GM21423 (cell line): ENCODE data around the gene MLXIPL.
"Not testable (repeated sequence)": the region's sequence is repeated elsewhere in the genome, so short reads cannot be mapped to it uniquely, and the experiment has no call there.

Experiments used
- ATAC-seq: cut with Tn5 transposase; IDR thresholded peaks from one replicate; pipeline ENCODE4 v1.9.1; 2021; ENCODE audit warnings: mild to moderate bottlenecking, moderate library complexity; ENCODE audit not compliant: unreplicated experiment

Gene MLXIPL

DNA sequence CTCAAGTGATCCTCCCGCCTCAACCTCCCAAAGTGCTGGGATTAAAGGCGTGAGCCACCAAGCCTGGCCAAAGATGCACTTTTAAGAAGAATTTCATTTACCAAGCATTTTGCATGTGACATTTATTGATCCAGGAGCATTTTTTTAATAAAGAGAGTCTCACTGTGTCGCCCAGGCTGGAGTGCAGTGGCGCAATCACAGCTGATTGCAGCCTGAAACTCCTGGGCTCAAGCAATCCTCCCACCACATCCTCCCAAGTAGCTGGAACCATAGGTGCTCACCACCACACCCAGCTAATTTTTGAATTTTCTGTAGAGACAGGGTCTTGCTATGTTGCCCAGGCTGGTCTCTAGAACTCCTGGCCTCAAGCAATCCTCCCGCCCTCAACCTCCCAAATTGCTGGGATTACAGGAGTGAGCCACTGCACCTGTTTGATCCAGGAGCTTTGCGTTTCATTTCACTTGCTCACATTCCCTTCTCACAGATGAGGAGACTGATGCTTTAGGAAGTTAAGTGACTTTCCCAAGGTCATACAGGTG lies 41.6 kb downstream of the MLXIPL start:
- no peak for ATAC-seq

DNA sequence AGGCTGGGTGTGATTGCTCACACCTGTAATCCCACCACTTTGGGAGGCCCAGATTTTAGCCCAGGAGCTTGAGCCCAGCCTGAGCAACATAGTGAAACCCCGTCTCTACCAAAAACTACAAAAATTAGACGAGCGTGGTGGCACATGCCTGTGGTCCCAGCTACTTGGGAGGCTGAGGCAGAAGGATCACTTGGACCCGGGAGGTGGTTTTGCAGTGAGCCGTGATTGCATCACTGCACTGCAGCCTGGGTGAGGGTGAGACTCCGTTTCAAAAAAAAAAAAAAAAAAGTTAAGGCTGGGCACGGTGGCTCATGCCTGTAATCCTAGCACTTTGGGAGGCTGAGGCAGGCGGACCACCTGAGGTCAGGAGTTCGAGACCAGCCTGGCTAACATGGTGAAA lies 43.3 kb downstream of the MLXIPL start:
- ATAC-seq: not testable (repeated sequence)

DNA sequence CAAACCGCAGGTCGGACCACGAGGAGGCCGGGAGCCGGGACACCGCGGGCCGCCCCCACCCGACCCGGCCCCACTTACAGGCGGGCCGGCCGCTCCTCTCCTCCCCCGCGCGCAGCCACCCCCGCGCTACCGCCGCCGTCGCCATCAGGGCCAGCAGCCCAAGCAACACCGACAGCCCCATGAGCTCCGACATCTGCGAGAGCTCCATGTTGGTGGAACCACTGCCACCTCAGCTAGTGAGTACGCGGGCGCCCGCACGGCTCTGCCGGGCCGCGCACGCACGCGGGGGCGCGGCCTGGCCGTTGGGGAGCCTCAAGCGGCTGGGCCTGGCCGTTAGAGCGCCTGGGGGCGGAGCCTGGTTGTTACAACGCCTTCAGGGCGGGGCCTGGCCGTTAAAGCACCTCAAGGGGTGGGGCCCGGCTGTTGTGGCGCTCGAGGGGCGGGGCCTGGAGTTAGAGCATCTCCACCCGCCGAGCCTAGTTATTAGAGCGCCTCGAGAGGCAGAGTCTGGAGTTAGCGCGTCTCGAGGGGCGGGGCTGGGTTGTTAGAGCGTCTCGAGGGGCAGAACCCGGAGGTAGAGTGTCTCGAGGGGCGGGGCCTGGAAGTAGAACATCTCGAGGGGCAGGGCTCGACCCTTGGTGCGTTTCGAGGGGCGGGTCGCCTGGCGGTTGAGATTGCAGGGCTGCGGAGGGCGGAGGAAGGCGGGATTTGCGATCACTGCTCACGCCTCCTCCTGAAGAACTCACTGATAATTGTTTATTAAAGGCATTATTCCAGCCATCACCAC lies 45.8 kb downstream of the MLXIPL start, which contains the start of gene TBL2:
Gene TBL2 (minus strand): TSS at position 238 of the 787 bp plus-strand sequence. CDS start 30 bp downstream, at position 208.
- ATAC-seq: peak; percentile 89

DNA sequence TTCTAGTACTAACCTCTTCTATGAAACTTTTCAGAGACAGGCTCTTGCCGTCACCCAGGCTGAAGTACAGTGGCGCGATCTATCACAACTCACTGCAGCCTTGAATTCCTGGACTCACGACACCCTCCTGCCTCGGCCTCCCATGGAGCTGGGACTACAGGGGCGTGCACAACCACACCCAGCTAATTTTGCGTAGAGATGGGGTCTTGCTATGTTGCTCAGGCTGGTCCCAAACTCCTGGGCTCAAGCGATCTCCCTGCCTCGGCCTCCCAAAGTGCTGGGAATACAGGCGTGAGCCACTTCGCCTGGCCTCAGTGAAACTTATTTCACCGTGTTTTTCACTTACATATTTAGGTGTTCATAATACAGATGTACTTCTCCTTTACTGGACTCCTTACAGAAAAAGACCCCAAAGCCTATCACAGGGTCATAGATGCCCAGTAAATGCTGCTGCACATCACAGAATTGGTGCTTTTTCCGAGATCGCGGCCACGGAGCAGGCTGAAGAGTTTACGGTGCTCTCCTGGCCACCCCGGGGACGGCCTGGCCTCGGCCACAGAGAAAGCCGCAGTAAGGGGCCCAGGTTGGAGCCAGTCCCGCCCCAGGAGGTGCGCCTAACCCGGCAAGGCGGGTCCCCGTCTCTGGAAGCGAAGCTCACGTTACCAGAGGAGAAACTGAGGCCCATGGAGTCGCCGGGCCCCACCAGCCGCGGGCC lies 46.5 kb downstream of the MLXIPL start:
- ATAC-seq: peak; percentile 1

DNA sequence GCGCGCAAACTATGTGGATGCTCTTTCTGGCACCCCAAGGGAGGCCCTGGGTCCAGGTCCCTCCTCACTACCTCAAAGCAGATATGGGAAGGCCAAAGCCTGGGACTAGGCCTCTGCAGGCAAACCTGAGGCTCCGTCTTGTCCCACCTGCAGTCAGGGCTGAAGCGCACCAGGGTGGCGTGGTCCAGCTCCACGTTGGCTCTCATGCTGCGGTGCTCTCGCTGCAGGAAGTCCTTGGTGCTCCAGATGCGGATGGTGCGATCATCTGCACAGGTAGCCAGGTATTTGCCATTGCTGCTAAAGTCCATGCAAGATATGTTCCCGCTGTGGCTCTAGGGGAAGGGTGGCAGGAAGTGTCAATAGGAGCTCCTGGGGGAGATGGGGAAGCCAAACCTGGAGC lies 50.5 kb downstream of the MLXIPL start:
- no peak for ATAC-seq

DNA sequence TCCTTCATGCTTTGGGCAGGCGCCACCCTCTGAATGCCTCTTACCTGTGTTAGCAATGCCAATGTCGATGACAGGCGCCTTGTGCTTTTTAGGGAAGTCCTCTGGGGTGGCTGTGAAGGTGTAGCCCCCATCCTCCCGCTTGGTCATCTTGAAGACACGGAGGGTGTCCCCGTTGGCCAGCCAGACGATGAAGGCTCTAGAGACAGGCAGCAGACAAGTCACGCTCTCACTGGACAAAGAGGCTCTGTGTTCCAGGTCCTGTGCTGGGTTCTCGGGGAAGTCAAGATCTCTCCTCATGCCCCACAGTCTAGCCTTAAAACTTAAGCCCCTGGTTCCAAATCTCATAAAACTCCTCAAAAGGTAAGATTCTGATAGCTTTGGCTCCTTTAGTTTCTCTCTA lies 51.0 kb downstream of the MLXIPL start:
- ATAC-seq: no peak

DNA sequence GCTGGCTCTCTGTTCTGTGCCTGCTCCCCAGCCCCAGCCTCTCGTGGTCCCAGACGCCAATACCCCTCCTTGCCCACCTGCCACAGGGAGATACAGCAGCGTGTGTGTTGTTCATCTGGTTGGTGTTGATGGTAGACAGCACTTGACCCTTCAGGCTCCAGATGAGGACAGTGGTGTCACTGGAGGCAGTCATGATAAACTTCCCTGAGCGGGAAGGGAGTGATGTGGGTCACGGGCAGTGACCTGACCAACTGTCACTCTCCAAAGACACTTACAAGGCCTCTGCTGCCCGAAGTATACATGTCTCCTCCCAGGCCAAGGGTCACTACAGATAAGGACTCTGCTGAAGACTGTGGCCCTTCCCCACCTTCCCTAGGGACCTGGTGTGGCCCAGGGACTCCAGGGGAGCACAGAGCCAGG lies 51.5 kb downstream of the MLXIPL start:
- no peak for ATAC-seq

DNA sequence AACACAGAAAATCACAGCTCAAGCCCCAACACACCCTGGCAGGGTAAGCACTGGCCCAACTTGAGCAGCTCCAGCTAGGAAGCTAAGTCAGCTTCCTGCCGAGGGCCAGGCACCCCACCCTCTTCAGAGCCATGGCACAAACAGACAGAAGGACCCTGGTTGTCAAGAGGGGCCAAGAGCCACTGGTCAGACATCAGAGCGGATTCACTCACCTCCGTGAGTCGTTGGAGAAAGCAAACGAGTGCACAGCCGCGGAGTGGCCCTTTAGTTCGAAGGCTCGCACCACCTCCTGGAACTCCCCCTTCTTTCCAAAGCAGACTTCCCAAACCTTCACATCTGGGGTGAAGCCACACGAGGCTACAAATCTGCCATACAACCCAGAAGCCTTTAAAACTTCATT lies 53.3 kb downstream of the MLXIPL start:
- no peak for ATAC-seq

DNA sequence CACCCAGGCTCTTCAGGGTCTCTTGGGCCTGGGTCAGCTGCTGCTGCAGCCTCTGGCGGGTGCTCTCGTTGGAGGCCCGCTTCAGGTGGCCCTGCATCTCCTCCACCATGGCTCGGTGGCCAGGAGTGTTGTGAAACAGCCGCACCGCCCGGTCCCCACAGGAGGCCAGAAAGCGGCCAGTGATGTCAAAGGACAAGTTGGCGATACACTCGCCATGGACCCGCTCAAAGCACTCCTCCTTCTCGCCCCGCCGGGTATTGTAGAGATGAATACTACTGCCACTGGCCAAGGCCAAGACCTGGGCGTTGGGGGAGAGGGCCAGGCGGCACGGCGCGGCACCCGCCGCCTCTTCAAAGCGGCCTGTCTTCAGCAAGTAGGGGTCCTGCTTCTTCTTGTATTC lies 53.8 kb downstream of the MLXIPL start:
- ATAC-seq: no peak

DNA sequence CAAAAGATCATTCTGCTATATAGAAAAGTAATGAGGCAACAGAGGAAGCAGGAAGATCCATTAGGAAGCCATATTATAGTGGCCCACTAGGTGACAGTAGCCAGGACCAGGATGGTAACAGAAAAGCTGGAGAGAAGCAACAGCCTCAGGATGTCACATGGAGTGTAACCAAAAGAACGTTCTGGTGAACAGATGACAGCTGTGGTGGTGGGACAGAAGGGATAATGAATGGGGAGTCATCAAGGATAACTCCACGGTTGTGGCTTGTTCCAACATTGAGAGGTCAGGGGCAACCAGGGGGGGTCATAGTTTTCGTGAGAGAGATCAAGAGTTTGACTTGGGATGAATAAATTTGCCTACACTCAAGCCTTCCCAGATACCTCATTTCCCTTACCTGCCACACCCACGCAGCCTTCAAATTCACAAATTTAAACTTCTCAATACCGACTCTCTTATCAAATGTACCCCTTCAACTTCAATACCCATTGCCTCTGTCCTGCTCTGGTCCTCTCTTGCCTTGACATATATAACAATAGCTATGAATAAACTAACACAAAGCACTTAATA lies 55.2 kb downstream of the MLXIPL start:
- no peak for ATAC-seq

DNA sequence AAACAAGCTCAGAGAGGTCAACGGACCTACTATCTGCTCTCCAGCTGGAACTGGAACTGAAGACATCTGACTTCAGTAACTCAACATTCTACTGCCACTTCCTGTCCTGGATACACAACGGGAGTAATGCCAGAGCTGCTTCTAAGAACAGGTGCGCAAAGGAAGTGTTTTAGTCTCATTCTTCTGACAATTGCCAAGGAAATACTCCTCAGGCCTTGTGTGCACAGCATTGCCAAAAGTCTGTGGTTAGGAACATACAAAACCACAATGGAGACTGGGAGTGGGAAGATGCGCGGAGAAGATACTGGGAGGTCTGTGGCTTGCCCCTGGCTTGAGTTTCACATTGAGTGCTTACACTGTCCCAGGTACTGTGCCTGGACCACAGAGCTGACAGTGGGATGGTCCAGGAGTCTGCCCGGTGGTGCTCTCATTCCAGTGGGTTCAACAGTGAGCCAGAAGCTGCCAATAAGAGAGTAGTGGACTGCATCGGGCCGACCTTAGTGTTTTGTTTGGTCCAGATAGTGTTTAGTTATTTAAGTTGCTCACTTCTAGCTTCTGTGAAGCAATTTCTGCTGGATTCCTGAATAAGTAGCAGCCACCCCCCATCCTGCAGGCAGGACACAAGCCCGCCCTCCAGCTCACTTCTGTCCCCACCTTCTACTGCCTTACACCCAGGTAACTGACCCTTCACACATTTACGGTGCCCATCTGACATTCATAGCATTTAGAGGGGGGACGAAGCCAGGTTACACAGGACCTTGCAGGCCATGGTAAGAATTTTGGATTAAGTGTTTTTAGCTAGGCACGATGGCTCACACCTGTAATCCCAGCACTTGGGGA lies 56.3 kb downstream of the MLXIPL start:
- ATAC-seq: no peak

DNA sequence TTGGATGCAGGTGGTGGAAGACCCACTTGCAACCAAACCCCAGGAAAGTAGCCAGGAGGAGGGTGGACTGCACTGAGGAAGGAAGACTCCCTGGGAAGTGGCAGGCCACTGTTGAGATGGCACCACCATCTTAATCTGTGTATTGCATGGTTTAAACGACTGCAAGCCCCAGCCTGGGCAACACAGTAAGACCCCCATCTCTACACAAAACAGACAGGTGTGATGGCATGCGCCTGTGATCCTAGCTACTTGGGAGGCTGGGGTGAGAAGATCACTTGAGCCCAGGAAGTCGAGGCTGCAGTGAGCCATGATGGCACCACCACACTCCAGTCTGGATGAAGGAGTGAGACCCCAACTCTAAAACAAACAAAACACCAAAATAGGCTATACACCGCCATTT lies 57.2 kb downstream of the MLXIPL start:
- no peak for ATAC-seq

DNA sequence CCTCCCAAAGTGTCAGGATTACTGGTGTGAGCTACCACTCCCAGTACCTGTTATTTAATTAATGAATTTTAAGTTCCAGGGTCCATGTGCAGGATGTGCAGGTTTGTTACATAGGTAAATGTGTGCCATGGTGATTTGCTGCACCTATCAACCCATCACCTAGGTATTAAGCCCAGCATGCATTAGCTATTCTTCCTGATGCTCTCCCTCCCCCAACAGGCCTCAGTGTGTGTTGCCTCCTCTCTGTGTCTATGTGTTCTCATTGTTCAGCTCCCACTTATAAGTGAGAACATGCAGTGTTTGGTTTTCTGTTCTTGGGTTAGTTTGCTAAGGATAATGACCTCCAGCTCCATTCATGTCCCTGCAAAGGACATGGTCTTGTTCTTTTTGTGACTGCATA lies 57.9 kb downstream of the MLXIPL start:
- not testable (repeated sequence) for ATAC-seq

DNA sequence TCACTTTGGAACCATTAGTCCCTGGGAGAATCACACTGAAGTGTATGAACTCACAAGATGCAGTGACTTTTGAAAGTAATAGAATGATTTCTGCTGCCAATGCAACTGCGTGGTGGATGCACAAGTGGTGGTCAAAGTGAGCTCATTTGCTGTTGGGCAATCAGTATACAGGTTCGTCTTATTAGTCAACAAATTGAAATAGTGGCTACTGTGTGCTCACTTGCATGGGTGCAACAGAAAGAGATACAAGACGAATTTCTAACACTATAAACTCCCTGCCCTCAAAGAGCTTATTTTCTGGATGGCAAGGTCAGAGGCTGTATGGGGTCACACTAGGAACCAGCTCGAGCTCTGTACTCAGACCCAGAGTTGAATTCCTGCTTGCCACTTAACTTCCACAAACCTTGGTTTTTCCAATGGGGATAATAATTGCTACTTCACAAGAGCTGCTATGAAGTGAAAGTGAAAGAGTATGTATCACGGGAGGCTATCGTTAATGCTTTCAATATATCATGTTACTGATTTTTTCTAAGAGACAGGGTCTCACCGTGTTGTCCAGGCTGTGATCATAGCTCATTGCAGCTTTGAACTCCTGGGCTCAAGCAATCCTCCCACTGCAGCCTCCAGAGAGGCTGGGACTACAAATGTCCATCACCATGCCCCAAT lies 58.5 kb downstream of the MLXIPL start:
- no peak for ATAC-seq

DNA sequence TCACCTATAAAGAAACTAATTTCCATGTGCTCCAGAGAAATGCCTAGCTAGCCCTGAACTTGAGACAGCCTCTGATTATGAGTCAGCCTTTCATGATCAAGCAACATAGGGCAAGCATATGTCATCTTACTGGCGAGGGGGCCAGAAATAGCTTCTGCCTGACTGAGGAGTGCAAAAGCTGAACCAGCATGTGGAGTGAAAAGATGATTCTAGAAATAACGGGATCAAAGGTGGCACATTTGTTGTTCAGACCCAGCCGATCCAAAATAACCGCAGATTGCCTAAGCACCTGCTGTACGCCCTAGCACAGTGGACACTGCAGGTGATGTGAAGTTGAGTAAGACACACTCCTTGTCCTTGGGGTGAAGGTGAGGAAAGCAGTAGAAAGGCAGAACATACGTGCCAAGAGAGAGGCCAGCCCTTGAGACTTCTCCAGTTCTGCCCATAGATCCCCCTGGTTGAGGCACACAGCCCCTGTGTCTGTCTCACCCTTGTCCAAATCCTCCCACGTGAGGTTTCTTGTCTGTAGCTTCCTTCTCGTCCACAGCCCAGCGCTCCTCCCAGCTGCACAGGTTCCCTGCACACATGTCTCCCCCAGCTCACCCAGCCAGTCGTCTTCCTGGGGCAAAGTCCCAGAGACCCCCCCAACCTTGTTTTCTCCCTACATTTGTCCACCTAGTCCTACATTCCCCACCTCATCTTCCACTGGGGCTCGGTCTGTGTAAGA lies 64.0 kb downstream of the MLXIPL start:
- ATAC-seq: no peak

DNA sequence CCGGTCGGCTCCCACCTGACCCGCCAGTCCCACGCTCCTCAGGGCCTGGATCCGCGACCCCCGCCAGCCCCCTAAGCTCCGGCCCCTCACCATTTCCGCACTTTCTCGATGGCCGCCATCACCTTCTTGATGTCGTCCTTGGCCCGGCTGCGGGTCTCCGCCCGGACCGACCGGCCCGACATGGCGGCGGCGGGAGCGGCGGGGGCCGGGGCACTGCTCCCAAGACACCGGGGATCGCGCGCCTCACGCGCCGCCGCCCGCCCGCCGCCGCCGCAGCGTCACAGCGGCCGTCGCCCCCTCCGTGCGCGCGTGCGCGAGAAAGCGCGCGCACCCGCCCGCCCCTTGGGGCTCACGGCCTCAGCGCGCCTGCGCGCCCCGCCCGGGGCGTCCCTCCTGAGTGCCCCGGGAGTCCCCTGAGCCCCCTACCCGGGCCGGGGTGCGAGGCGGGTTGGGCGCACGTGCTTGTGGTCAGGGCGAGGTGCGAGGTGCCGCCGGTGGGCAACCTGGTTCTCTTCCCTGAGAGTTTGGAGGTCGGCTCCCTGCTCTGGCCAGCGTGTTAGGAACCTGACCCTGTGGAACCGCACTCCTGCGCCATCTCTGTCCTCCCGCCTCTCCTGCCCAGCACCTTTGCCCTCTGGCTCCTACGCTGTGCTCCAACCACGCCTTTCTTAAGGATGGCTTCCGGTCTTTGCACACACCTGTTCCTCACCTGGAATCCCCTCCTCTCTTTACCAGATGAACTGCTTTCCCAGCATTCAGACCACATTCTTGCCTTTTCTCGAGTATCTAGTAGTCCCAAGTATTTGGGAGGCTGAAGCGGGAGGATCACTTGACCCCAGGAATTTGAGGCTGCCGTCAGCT lies 66.7 kb downstream of the MLXIPL start, which contains the start of gene BCL7B:
Gene BCL7B (minus strand): TSS at position 294 of the 861 bp plus-strand sequence. CDS start 112 bp downstream, at position 182.
- peak; percentile 50 for ATAC-seq

DNA sequence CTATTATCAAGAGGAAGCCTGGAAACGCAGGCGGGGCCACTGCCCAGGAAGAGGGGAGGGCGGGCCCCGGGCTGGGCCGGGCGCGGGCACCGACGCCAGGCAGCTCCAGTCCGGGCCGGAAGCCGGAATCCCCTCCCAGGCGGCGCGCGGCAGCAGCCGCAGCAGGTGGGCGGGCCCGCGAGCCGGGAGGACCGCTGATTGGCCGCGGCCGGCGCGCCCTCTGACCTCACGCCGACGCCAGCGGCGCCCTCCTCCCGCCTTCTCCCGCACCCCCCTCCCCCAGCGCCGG lies 67.3 kb downstream of the MLXIPL start:
- ATAC-seq: peak; percentile 89

DNA sequence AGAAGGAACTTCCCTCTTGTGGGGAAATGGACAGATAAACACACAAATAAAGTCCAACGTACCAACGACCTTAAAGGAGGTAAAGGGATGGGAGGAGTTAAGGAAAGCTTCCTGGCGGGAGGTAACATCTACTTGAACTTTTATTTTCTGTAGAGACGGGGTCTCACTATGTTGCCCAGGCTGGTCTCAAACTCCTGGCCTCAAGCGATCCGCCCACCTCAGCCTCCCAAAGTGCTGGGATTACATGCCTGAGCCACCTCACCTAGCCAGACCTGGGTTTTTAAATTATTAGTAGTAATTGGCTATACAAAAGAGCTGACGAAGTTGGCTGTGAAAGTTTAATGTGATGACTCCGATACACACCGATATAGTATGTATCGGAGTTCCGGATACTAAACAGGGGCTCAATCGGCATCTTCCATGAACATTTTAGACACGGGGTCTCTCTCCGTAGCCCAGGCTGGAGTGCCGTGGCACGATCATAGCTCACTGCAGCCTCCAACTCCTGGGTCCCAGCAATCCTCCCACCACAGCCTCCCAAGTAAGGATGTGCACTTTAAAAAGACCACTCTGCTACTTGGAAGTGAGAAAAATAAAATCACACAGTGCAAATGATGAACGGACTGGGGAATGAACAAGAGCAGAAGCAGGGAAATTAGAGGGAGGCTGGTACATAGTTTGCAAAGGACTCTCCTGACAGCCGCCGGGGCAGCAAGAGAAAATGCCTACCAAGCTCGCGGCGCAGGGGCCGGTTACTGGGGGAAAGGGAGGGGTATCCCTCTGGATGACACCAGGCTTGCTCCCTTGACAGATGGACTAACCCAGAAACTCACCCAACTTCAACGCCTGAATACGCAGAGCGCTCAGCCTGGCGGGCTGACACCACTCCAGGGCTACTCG lies 67.9 kb downstream of the MLXIPL start:
- no peak for ATAC-seq
